Measurements from ENCODE around the gene CIB4. TPM values are rescaled to one million over a fixed set of nuclear protein-coding genes. Genes with fewer than 3 reads are reported as not detected.

The CIB4 gene
- total and polyA plus RNA-seq, 9 donors, result 3.9 TPM; not detected in 8

- no peaks in the 10 kb centered on the region for H3K9me3 ChIP-seq
- intact Hi-C loops (cut with DNase I), result loop anchor here in 1 of 4 donors (10.0 kb wide), 2 partner anchors 221 to 621 kb away; no protein-coding TSS in a partner anchor
- no peaks in the 10 kb centered on the region for H3K36me3 ChIP-seq
- no peak overlapping the region for H3K27ac ChIP-seq
- TF ChIP-seq POLR2A (IDR thresholded peaks at IDR 0.05) (no peak), CTCF (IDR thresholded peaks at IDR 0.05) (no peak), EP300 (IDR thresholded peaks at IDR 0.05) (no peak)
- H3K27me3 ChIP-seq, result no peaks in the 10 kb centered on the region
- no peak overlapping the region for H3K4me3 ChIP-seq
- no peak for DNase-seq
- WGBS, 3 donors, result 81 to 86% (median 85%) methylated on average over 17 of the region's 17 CpGs
- H3K4me1 ChIP-seq (ENCODE audit: insufficient read depth), result no peaks in the 10 kb centered on the region
These were observed 65.2 kb downstream of the CIB4 start for GRCh38 chr2:26575836-26576564.

GRCh38 chr2:26574900-26575560, 66.1 kb downstream of the CIB4 start:
- Histone ChIP-seq H3K4me1 (ENCODE audit: insufficient read depth) (no peaks in the 10 kb centered on the region), H3K36me3 (no peaks in the 10 kb centered on the region), H3K27me3 (no peaks in the 10 kb centered on the region), H3K4me3 (no peak overlapping the region), H3K9me3 (no peaks in the 10 kb centered on the region), H3K27ac (no peak overlapping the region)
- WGBS, 3 donors, result 79 to 83% (median 80%) methylated on average over 17 of the region's 17 CpGs
- peak in 1 of 5 donors; percentile 1 for DNase-seq
- TF ChIP-seq EP300 (IDR thresholded peaks at IDR 0.05) (no peak), CTCF (IDR thresholded peaks at IDR 0.05) (no peak), POLR2A (IDR thresholded peaks at IDR 0.05) (no peak)
- intact Hi-C loops (cut with DNase I), result loop anchor here in 1 of 4 donors (10.0 kb wide), 2 partner anchors 220 to 620 kb away; no protein-coding TSS in a partner anchor

- H3K4me3 ChIP-seq, result no peak overlapping the region
- intact Hi-C loops (cut with DNase I), result loop anchor here in 1 of 4 donors (10.0 kb wide), 2 partner anchors 219 to 619 kb away; no protein-coding TSS in a partner anchor
- no peaks in the 10 kb centered on the region for H3K9me3 ChIP-seq
- H3K4me1 ChIP-seq (ENCODE audit: insufficient read depth), result no peaks in the 10 kb centered on the region
- no peaks in the 10 kb centered on the region for H3K27me3 ChIP-seq
- DNase-seq, result no peak
- 83 to 88% (median 87%) methylated on average over 15 of the region's 15 CpGs for WGBS, 3 donors
- no peak for TF ChIP-seq CTCF (IDR thresholded peaks at IDR 0.05)
- TF ChIP-seq POLR2A (IDR thresholded peaks at IDR 0.05), result no peak
- TF ChIP-seq EP300 (IDR thresholded peaks at IDR 0.05), result no peak
- no peaks in the 10 kb centered on the region for H3K36me3 ChIP-seq
- no peak overlapping the region for H3K27ac ChIP-seq
These were observed 66.9 kb downstream of the CIB4 start for GRCh38 chr2:26574066-26574899.

- no peaks in the 10 kb centered on the region for H3K4me1 ChIP-seq (ENCODE audit: insufficient read depth)
- no peak for DNase-seq
- no peaks in the 10 kb centered on the region for H3K36me3 ChIP-seq
- no peak overlapping the region for H3K4me3 ChIP-seq
- H3K27ac ChIP-seq, result no peak overlapping the region
- no peaks in the 10 kb centered on the region for H3K9me3 ChIP-seq
- 73 to 81% (median 77%) methylated on average over 15 to 17 of the region's 17 CpGs for WGBS, 3 donors
- TF ChIP-seq CTCF (IDR thresholded peaks at IDR 0.05), result no peak
- TF ChIP-seq EP300 (IDR thresholded peaks at IDR 0.05), result no peak
- no peak for TF ChIP-seq POLR2A (IDR thresholded peaks at IDR 0.05)
- intact Hi-C loops (cut with DNase I), result loop anchor here in 1 of 4 donors (10.0 kb wide), 2 partner anchors 219 to 619 kb away; no protein-coding TSS in a partner anchor
- no peaks in the 10 kb centered on the region for H3K27me3 ChIP-seq
These were observed 67.8 kb downstream of the CIB4 start for GRCh38 chr2:26573241-26573925.

Data from ovary (tissue), 9 donors.